IMR-90 (cell line): ENCODE data around the gene CDKN1A. TPM values are rescaled to one million over a fixed set of nuclear protein-coding genes. Genes with fewer than 3 reads are reported as not detected.

Source experiments
- ATAC-seq: fragments of 200-7000 bp; cut with Tn5 transposase; 2 replicates; pipeline ENCODE4 v1.9.1; 2020; ENCODE audit warnings: low read depth, mild to moderate bottlenecking, moderate library complexity
- BruUV-seq: library from RNA; stranded (reverse); fragments of 400-500 nt; replicated peaks from 2 replicates; lab custom pipeline; 2021; lab: Mats Ljungman, UMichigan
- CTCF ChIA-PET: fragments of 300-600 bp; formaldehyde crosslinking; extraction: SDS; loops from one replicate; lab custom pipeline; 2021; ENCODE audit warnings: antibody characterized with exemption; lab: Yijun Ruan, JAX
- POLR2A ChIA-PET: fragments of 300-600 bp; sonication (Branson Sonifier 250); formaldehyde crosslinking; loops from one replicate; lab custom pipeline; 2022; ENCODE audit warnings: antibody characterized with exemption; ENCODE audit not compliant: unreplicated experiment; lab: Charles Lee
- DNase-seq: peaks from one replicate; pipeline ENCODE4 v3.0.0; 2013
- H2AFZ ChIP-seq: replicated peaks from 2 replicates; pipeline ENCODE3; 2013; ENCODE audit warnings: low read length, mild to moderate bottlenecking; ENCODE audit not compliant: poor library complexity
- H2AK5ac ChIP-seq: 2 replicates; pipeline ENCODE4 v1.6.1; 2013; ENCODE audit warnings: low read depth, low read length, inconsistent platforms
- H2AK9ac ChIP-seq: replicated peaks from 2 replicates; pipeline ENCODE3; 2013; ENCODE audit warnings: mild to moderate bottlenecking, low read depth, low read length, moderate library complexity; ENCODE audit not compliant: poor library complexity
- H2BK120ac ChIP-seq: 2 replicates; pipeline ENCODE4 v1.6.1; 2013; ENCODE audit warnings: low read depth, low read length, inconsistent platforms
- H2BK15ac ChIP-seq: 3 replicates; pipeline ENCODE4 v1.6.1; 2013; ENCODE audit warnings: low read depth, low read length, inconsistent platforms
- H2BK20ac ChIP-seq: 2 replicates; pipeline ENCODE4 v1.6.1; 2013; ENCODE audit warnings: low read depth, mild to moderate bottlenecking, inconsistent platforms, low read length, moderate library complexity
- H2BK5ac ChIP-seq: 2 replicates; pipeline ENCODE4 v1.6.1; 2013; ENCODE audit warnings: mild to moderate bottlenecking, low read depth, low read length, inconsistent platforms; ENCODE audit not compliant: poor library complexity, severe bottlenecking
- H3K14ac ChIP-seq: replicated peaks from 2 replicates; pipeline ENCODE4 v1.6.1; 2013; ENCODE audit warnings: low read depth, low read length, inconsistent platforms
- H3K18ac ChIP-seq: 2 replicates; pipeline ENCODE4 v1.6.1; 2013; ENCODE audit warnings: low read depth, low read length, control low read depth
- H3K23ac ChIP-seq: 2 replicates; pipeline ENCODE4 v1.6.1; 2013; ENCODE audit warnings: low read depth, low read length, inconsistent platforms
- H3K27ac ChIP-seq: 2 replicates; pipeline ENCODE4 v1.5.1; 2013; ENCODE audit warnings: mild to moderate bottlenecking, control low read depth, low read length; ENCODE audit not compliant: insufficient read depth
- H3K27me3 ChIP-seq: 2 replicates; pipeline ENCODE4 v1.6.1; 2013; ENCODE audit warnings: low read length; ENCODE audit not compliant: control insufficient read depth, insufficient read depth
- H3K36me3 ChIP-seq: 2 replicates; pipeline ENCODE4 v1.6.1; 2013; ENCODE audit warnings: low read length, mixed read lengths; ENCODE audit not compliant: control insufficient read depth, insufficient read depth
- H3K4ac ChIP-seq: 2 replicates; pipeline ENCODE4 v1.6.1; 2013; ENCODE audit warnings: low read depth, low read length, inconsistent platforms
- H3K4me1 ChIP-seq: 2 replicates; pipeline ENCODE4 v1.6.1; 2013; ENCODE audit warnings: low read length, mixed read lengths; ENCODE audit not compliant: control insufficient read depth, insufficient read depth
- H3K4me2 ChIP-seq: 2 replicates; pipeline ENCODE4 v1.6.1; 2013; ENCODE audit warnings: low read depth, mild to moderate bottlenecking, control low read depth, low read length, moderate library complexity
- H3K4me3 ChIP-seq: 2 replicates; pipeline ENCODE4 v1.5.1; 2013; ENCODE audit warnings: low read depth, mild to moderate bottlenecking, control low read depth, low read length, moderate library complexity; ENCODE audit not compliant: insufficient read depth
- H3K56ac ChIP-seq: 2 replicates; pipeline ENCODE4 v1.6.1; 2013; ENCODE audit warnings: low read length, inconsistent platforms; ENCODE audit not compliant: insufficient read depth; ENCODE audit errors: extremely low read depth
- H3K79me1 ChIP-seq, 2 experiments: 2 replicates each; pipeline ENCODE4 v1.6.1; 2013; ENCODE audit warnings: low read length in 2 of 2, inconsistent platforms in 1 of 2, low read depth in 1 of 2
- H3K9ac ChIP-seq: 2 replicates; pipeline ENCODE4 v1.6.1; 2013; ENCODE audit warnings: low read depth, low read length, control low read depth
- H3K9me1 ChIP-seq: 2 replicates; pipeline ENCODE4 v1.6.1; 2013; ENCODE audit warnings: low read length, inconsistent platforms; ENCODE audit not compliant: insufficient read depth
- H3K9me3 ChIP-seq: 2 replicates; pipeline ENCODE4 v1.6.1; 2013; ENCODE audit warnings: low read length; ENCODE audit not compliant: control insufficient read depth, insufficient read depth
- H4K20me1 ChIP-seq: 2 replicates; pipeline ENCODE4 v1.6.1; 2013; ENCODE audit warnings: low read length, inconsistent platforms; ENCODE audit not compliant: insufficient read depth
- H4K5ac ChIP-seq: 2 replicates; pipeline ENCODE4 v1.6.1; 2013; ENCODE audit warnings: mild to moderate bottlenecking, low read depth, low read length, control low read depth
- H4K8ac ChIP-seq, 2 experiments: 2 replicates each; pipeline ENCODE4 v1.6.1; 2013; ENCODE audit warnings: low read depth in 2 of 2, low read length in 2 of 2, control low read depth in 1 of 2, inconsistent platforms in 1 of 2
- H4K91ac ChIP-seq: 2 replicates; pipeline ENCODE4 v1.6.1; 2013; ENCODE audit warnings: low read depth, low read length, inconsistent platforms; ENCODE audit not compliant: insufficient read depth
- MAZ ChIP-seq: IDR thresholded peaks from 2 replicates; pipeline ENCODE4 v1.6.1; 2012; ENCODE audit warnings: low read depth, mild to moderate bottlenecking, low read length, improper control_type of control experiment, moderate library complexity, borderline replicate concordance
- RFX5 ChIP-seq: IDR thresholded peaks from 2 replicates; pipeline ENCODE4 v1.8.0; 2012; ENCODE audit warnings: low read depth, mild to moderate bottlenecking, low read length, moderate library complexity
- SMC3 ChIP-seq: fragments of 150-350 bp; IDR thresholded peaks from 2 replicates; pipeline ENCODE4 v1.6.1; 2016; ENCODE audit warnings: low read depth, mild to moderate bottlenecking, antibody characterized with exemption, low read length, moderate library complexity
- WGBS, 2 experiments: methylation state at CpG; one replicate each; pipeline versions ENCODE4 v1.1.5 to v1.1.7; 2013; ENCODE audit warnings: missing lambda C conversion rate in 2 of 2; ENCODE audit not compliant: insufficient read length in 1 of 2; ENCODE audit errors: extremely low coverage in 2 of 2; 5-methylcytosine and 5-hydroxymethylcytosine counted together
- dilution Hi-C: fragments of 300-500 bp; cut with HindIII; formaldehyde crosslinking; loops from one replicate; pipeline ENCODE4 v1.14.3; 2018; ENCODE audit warnings: low sequenced_read_pairs; ENCODE audit not compliant: unreplicated experiment
- in situ Hi-C: fragments of 300-500 bp; cut with MboI; formaldehyde crosslinking; loops from 3 replicates; pipeline ENCODE4 v1.14.3; 2019; ENCODE audit warnings: low sequenced_read_pairs, inconsistent platforms, mixed read lengths
- intact Hi-C: fragments of 100-400 bp; cut with micrococcal nuclease; formaldehyde crosslinking; loops from 2 replicates; pipeline ENCODE4 v1.10.0; 2022
- polyA plus RNA-seq, 3 experiments: library from polyadenylated mRNA; depleted of rRNA; stranded (reverse); fragments of >200 nt; gene quantifications; 2 replicates each; pipeline ENCODE4 v1.2.3, GENCODE V29; 2012; ENCODE audit warnings: low replicate concordance in 1 of 3
- total RNA-seq: library from RNA; depleted of rRNA; stranded (reverse); fragments of >200 nt; gene quantifications from 2 replicates; pipeline ENCODE4 v1.2.3, GENCODE V29; 2012
- TF ChIP-seq, protein P1 (sequence below): fragments of 150-350 bp; IDR thresholded peaks from 2 replicates; pipeline ENCODE4 v1.6.1; 2017; ENCODE audit warnings: mild to moderate bottlenecking, antibody characterized with exemption, low read length, low read depth

Gene CDKN1A
- total and polyA plus RNA-seq, 2 of the 4 experiments (the other 2 are of a cell fraction) = 155 to 576 TPM

DNA sequence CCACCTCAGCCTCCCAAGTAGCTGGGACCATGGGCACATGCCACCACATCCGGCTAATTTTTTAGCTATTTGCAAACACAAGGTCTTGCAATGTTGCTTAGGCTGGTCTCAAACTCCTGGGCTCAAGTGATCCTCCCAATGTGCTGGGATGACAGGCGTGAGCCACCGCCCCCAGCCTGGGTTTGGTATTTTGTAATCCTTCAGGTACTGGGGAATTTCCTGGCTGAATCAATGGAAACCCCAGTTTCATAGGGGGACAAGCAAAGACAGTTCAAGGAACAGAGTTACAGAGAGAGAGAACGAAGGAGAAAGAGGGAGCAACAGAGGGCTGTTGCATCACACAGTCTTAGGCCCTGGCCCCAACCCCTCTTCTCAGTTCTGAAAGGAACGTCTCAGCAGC, 54.8 kb downstream of the CDKN1A start:
- Histone ChIP-seq H2BK120ac (no peak overlapping the region), H3K27me3 (peaks cover 2% of the 10 kb centered on the region; the same call in 1 of the 2 replicates), H3K9me3 (no peaks in the 10 kb centered on the region), H3K4me1 (peaks cover 12% of the 10 kb centered on the region), H4K20me1 (no peaks in the 10 kb centered on the region), H4K91ac (no peak overlapping the region), H3K23ac (no peak overlapping the region), H3K27ac (no peak overlapping the region), H2AFZ (no peak overlapping the region), H3K18ac (no peak overlapping the region), H3K9me1 (no peaks in the 10 kb centered on the region; the same call in 1 of the 2 replicates), H3K9ac (no peak overlapping the region), H3K56ac (no peak overlapping the region), H4K8ac (no peak overlapping the region), H2AK5ac (no peak overlapping the region), H3K14ac (no peak overlapping the region), H3K4me2 (no peak overlapping the region), H3K36me3 (no peaks in the 10 kb centered on the region), H3K4me3 (no peak overlapping the region), H3K79me1 (no peaks in the 10 kb centered on the region), H2AK9ac (no peak overlapping the region), H3K4ac (no peak overlapping the region), H2BK5ac (no peak overlapping the region), H2BK15ac (no peak overlapping the region), H2BK20ac (no peak overlapping the region), H4K5ac (no peak overlapping the region)
- no TSS peak for BruUV-seq
- intact Hi-C loops = no loop called here
- TF ChIP-seq SMC3 (no peak), RFX5 (no peak), MAZ (no peak)
- TF ChIP-seq, protein P1, sequence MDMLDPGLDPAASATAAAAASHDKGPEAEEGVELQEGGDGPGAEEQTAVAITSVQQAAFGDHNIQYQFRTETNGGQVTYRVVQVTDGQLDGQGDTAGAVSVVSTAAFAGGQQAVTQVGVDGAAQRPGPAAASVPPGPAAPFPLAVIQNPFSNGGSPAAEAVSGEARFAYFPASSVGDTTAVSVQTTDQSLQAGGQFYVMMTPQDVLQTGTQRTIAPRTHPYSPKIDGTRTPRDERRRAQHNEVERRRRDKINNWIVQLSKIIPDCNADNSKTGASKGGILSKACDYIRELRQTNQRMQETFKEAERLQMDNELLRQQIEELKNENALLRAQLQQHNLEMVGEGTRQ = no peak
- DNase-seq (no peak), ATAC-seq (no peak)
- CTCF ChIA-PET = no interaction called here
- in situ Hi-C loops = no loop called here
- 90% methylated on average over 2 of the region's 5 CpGs; no CpG with 5 or more reads in 1 of the 2 experiments for WGBS, 2 experiments
- POLR2A ChIA-PET = no interaction called here
- dilution Hi-C loops = no loop called here
